SK-N-SH treated with all-trans-retinoic acid at 6 μM for 48 hours (cell line): ENCODE results near the gene IFRD2.

ENCODE experiments used
- ATAC-seq: fragments of 200-7000 bp; cut with Tn5 transposase; 3 replicates; pipeline ENCODE4 v1.9.1; 2020; ENCODE audit warnings: mild to moderate bottlenecking, moderate library complexity
- CSDC2 ChIP-seq: fragments of 250-450 bp; sonication (Bioruptor Pico); IDR thresholded peaks from 2 replicates; pipeline ENCODE4 v1.5.0; 2020; ENCODE audit warnings: mild to moderate bottlenecking, moderate library complexity
- GLIS3 ChIP-seq: fragments of 250-450 bp; sonication (Bioruptor Pico); IDR thresholded peaks from 2 replicates; pipeline ENCODE4 v1.5.0; 2020; ENCODE audit warnings: mild to moderate bottlenecking, moderate library complexity
- OSR1 ChIP-seq: fragments of 250-450 bp; sonication (Bioruptor Pico); IDR thresholded peaks from 2 replicates; pipeline ENCODE4 v1.8.0; 2022; ENCODE audit warnings: moderate library complexity, mild to moderate bottlenecking, inconsistent platforms
- RARB ChIP-seq: fragments of 250-450 bp; sonication (Bioruptor Pico); IDR thresholded peaks from 2 replicates; pipeline ENCODE4 v1.8.0; 2021; ENCODE audit warnings: mild to moderate bottlenecking, moderate library complexity
- SNAI2 ChIP-seq: fragments of 250-450 bp; sonication (Bioruptor Pico); IDR thresholded peaks from 2 replicates; pipeline ENCODE4 v1.5.0; 2020; ENCODE audit warnings: mild to moderate bottlenecking, moderate library complexity
- TCF4 ChIP-seq: fragments of 250-450 bp; sonication (Bioruptor Pico); IDR thresholded peaks from 2 replicates; pipeline ENCODE4 v1.8.0; 2021; ENCODE audit warnings: mild to moderate bottlenecking, moderate library complexity, borderline replicate concordance
- ZFP3 ChIP-seq: fragments of 250-450 bp; sonication (Bioruptor Pico); IDR thresholded peaks from 2 replicates; pipeline ENCODE4 v1.5.0; 2020; ENCODE audit warnings: mild to moderate bottlenecking, moderate library complexity
- ZNF565 ChIP-seq: fragments of 450-650 bp; formaldehyde crosslinking; conservative IDR thresholded peaks from 2 replicates; pipeline ENCODE4 v1.5.0; 2020; ENCODE audit warnings: low read depth, mild to moderate bottlenecking, moderate library complexity
- ZNF70 ChIP-seq: fragments of 450-650 bp; formaldehyde crosslinking; IDR thresholded peaks from 2 replicates; pipeline ENCODE4 v1.5.0; 2020; ENCODE audit warnings: mild to moderate bottlenecking, moderate library complexity
- ZNF8 ChIP-seq: fragments of 450-650 bp; formaldehyde crosslinking; IDR thresholded peaks from 2 replicates; pipeline ENCODE4 v1.5.0; 2020; ENCODE audit warnings: mild to moderate bottlenecking, moderate library complexity
- TF ChIP-seq, protein P1 (sequence below): fragments of 250-450 bp; sonication (Bioruptor Pico); IDR thresholded peaks from 2 replicates; pipeline ENCODE4 v1.5.0; 2020; ENCODE audit warnings: mild to moderate bottlenecking, moderate library complexity
- TF ChIP-seq, protein P2 (sequence below): fragments of 250-450 bp; sonication (Bioruptor Pico); IDR thresholded peaks from 2 replicates; pipeline ENCODE4 v1.8.0; 2021; ENCODE audit warnings: low read depth, mild to moderate bottlenecking, moderate library complexity, borderline replicate concordance
- TF ChIP-seq, protein P3 (sequence below): fragments of 250-450 bp; sonication (Bioruptor Pico); IDR thresholded peaks from 2 replicates; pipeline ENCODE4 v1.5.1; 2020; ENCODE audit warnings: low read depth, mild to moderate bottlenecking, moderate library complexity
- TF ChIP-seq, protein P4 (sequence below): fragments of 250-450 bp; sonication (Bioruptor Pico); IDR thresholded peaks from 2 replicates; pipeline ENCODE4 v1.8.0; 2020; ENCODE audit warnings: mild to moderate bottlenecking, moderate library complexity, borderline replicate concordance

The IFRD2 gene

GRCh38 chr3:50239649-50240048 lies 52.6 kb downstream of the IFRD2 start:
- TF ChIP-seq, protein P1, sequence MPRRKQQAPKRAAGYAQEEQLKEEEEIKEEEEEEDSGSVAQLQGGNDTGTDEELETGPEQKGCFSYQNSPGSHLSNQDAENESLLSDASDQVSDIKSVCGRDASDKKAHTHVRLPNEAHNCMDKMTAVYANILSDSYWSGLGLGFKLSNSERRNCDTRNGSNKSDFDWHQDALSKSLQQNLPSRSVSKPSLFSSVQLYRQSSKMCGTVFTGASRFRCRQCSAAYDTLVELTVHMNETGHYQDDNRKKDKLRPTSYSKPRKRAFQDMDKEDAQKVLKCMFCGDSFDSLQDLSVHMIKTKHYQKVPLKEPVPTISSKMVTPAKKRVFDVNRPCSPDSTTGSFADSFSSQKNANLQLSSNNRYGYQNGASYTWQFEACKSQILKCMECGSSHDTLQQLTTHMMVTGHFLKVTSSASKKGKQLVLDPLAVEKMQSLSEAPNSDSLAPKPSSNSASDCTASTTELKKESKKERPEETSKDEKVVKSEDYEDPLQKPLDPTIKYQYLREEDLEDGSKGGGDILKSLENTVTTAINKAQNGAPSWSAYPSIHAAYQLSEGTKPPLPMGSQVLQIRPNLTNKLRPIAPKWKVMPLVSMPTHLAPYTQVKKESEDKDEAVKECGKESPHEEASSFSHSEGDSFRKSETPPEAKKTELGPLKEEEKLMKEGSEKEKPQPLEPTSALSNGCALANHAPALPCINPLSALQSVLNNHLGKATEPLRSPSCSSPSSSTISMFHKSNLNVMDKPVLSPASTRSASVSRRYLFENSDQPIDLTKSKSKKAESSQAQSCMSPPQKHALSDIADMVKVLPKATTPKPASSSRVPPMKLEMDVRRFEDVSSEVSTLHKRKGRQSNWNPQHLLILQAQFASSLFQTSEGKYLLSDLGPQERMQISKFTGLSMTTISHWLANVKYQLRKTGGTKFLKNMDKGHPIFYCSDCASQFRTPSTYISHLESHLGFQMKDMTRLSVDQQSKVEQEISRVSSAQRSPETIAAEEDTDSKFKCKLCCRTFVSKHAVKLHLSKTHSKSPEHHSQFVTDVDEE (CRISPR knock-in tag) = no peak
- TF ChIP-seq ZNF8 (CRISPR knock-in tag) = no peak
- no peak for TF ChIP-seq SNAI2 (CRISPR knock-in tag)
- no peak for TF ChIP-seq ZFP3 (CRISPR knock-in tag)
- TF ChIP-seq GLIS3 (CRISPR knock-in tag) = no peak
- TF ChIP-seq, protein P2, sequence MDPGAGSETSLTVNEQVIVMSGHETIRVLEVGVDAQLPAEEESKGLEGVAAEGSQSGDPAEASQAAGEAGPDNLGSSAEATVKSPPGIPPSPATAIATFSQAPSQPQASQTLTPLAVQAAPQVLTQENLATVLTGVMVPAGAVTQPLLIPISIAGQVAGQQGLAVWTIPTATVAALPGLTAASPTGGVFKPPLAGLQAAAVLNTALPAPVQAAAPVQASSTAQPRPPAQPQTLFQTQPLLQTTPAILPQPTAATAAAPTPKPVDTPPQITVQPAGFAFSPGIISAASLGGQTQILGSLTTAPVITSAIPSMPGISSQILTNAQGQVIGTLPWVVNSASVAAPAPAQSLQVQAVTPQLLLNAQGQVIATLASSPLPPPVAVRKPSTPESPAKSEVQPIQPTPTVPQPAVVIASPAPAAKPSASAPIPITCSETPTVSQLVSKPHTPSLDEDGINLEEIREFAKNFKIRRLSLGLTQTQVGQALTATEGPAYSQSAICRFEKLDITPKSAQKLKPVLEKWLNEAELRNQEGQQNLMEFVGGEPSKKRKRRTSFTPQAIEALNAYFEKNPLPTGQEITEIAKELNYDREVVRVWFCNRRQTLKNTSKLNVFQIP (CRISPR knock-in tag) = no peak
- TF ChIP-seq OSR1 (CRISPR knock-in tag) = no peak
- no peak for TF ChIP-seq CSDC2 (CRISPR knock-in tag)
- no peak for TF ChIP-seq TCF4 (CRISPR knock-in tag)
- TF ChIP-seq, protein P3, sequence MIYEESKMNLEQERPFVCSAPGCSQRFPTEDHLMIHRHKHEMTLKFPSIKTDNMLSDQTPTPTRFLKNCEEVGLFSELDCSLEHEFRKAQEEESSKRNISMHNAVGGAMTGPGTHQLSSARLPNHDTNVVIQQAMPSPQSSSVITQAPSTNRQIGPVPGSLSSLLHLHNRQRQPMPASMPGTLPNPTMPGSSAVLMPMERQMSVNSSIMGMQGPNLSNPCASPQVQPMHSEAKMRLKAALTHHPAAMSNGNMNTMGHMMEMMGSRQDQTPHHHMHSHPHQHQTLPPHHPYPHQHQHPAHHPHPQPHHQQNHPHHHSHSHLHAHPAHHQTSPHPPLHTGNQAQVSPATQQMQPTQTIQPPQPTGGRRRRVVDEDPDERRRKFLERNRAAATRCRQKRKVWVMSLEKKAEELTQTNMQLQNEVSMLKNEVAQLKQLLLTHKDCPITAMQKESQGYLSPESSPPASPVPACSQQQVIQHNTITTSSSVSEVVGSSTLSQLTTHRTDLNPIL = no peak

GRCh38 chr3:50238549-50239026 lies 53.6 kb downstream of the IFRD2 start:
- TF ChIP-seq, protein P4, sequence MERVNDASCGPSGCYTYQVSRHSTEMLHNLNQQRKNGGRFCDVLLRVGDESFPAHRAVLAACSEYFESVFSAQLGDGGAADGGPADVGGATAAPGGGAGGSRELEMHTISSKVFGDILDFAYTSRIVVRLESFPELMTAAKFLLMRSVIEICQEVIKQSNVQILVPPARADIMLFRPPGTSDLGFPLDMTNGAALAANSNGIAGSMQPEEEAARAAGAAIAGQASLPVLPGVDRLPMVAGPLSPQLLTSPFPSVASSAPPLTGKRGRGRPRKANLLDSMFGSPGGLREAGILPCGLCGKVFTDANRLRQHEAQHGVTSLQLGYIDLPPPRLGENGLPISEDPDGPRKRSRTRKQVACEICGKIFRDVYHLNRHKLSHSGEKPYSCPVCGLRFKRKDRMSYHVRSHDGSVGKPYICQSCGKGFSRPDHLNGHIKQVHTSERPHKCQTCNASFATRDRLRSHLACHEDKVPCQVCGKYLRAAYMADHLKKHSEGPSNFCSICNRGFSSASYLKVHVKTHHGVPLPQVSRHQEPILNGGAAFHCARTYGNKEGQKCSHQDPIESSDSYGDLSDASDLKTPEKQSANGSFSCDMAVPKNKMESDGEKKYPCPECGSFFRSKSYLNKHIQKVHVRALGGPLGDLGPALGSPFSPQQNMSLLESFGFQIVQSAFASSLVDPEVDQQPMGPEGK (CRISPR knock-in tag) = no peak
- TF ChIP-seq RARB (CRISPR knock-in tag) (no peak), ZNF70 (CRISPR knock-in tag) (no peak), OSR1 (CRISPR knock-in tag) (no peak), ZFP3 (CRISPR knock-in tag) (no peak), TCF4 (CRISPR knock-in tag) (no peak), ZNF565 (CRISPR knock-in tag) (no peak)
- TF ChIP-seq, protein P2 (CRISPR knock-in tag) = no peak
- TF ChIP-seq, all 23 proteins: peak for 0
- no peak for ATAC-seq

More at GRCh38 chr3:50239649-50240048, 52.6 kb downstream of the IFRD2 start:
- no peak for ATAC-seq

- peak; percentile 73 for ATAC-seq
- TF ChIP-seq, protein P4 (CRISPR knock-in tag) = peak; percentile 46; the same call in 1 of the 2 replicates
- TF ChIP-seq, protein P1 (CRISPR knock-in tag) = no peak
These were observed 54.3 kb downstream of the IFRD2 start for GRCh38 chr3:50237754-50238548.
